Measurements from ENCODE around the gene LAMB1.

LAMB1 gene

DNA sequence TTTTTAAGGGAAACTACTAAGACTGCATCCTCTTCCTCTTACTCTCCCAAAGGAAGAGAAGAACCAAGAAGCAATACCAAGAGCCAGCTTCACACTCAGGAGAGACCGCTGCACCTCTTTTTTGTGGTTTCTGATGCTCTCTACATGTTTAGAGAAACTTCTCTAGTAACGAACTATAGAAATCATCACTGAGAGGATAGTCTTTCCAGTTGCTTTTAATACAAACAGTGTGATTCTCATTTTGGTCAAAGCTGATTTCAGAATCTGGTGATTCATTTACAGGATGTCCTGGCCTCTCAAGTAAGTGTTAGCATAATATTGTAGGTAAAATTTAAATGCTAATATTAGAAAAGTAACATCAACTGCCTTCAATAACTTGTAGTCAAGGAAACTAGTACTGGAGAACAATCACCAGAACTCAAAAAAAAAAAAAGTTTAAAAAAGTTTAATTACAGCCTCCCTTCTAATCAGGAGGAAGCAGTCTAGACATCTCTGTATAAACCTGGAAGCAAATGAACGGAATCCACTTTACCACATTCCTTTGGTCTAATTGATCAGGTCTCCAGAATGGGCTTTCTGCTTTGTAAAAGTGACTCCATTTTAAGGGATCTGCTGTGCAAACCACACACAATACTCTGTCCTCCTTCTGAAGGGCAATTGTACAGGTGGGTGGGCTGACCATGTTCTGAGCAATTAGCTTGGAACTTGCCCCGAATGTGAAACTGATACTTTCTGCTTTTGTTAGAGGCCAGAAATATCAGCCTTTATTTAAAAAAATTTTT, 3.0 kb downstream of the LAMB1 start:
- Histone ChIP-seq H3K4me1 (ENCODE audit: control insufficient read depth in 2 of 2, insufficient read depth in 2 of 2, low read length in 2 of 2) (peaks cover 24 to 52% of the 10 kb centered on the region in 2 donors), H3K36me3 (ENCODE audit: control insufficient read depth in 2 of 2, insufficient read depth in 2 of 2, low read length in 2 of 2) (peaks cover 0 to 2% of the 10 kb centered on the region in 2 donors), H3K9me3 (ENCODE audit: control insufficient read depth in 2 of 2, low read length in 2 of 2) (no peaks in the 10 kb centered on the region), H3K4me3 (ENCODE audit: low read length in 2 of 2) (peak overlapping the region; percentile 36 to 82), H3K9ac (ENCODE audit: low read depth in 1 of 2, low read length in 2 of 2) (no peak overlapping the region), H3K27ac (ENCODE audit: low read depth in 2 of 2, low read length in 2 of 2) (peak overlapping the region in 1 of 2 donors; percentile 72), H3K27me3 (ENCODE audit: control insufficient read depth in 2 of 2, insufficient read depth in 2 of 2, low read length in 2 of 2) (no peaks in the 10 kb centered on the region)

DNA sequence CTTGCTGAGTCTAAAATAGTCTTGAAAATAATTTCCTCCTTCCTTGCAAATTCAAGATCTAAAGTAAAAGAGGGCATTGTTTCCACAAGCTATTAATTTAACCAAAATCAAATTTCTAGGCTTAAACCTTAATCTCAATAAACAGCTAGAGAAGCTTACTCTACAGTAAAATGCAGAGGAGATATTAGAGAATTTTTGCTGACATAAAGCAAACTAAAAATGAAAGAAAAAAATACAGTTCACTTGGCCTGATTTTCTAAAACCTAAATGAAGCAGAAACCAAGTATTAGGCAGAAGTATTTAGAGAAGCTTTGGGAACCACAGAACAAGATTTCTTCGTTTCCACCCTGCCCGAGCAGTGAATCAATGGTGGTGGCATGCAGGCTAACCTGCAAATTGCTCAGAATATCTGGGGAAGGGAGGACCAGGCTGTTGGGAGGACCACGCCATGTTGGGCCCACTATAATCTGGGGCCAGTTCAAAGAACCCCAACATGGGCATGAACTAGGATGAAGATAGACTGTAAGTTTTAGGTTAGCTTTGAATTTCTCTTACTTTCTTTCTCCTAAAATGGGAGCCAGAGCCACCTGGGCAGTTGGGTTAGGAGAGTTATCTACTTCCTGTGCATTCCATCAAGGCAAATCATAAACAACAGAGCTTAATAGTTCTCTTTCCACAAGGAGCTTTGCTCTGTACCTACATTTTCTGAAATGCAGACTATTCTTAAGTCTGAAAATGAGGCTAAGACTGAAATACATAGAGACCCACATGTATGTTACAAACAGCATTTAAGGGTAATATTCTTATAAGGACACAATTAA, 4.1 kb downstream of the LAMB1 start:
- Histone ChIP-seq H3K4me1 (ENCODE audit: control insufficient read depth in 2 of 2, insufficient read depth in 2 of 2, low read length in 2 of 2) (peaks cover 30 to 59% of the 10 kb centered on the region in 2 donors), H3K9ac (ENCODE audit: low read depth in 1 of 2, low read length in 2 of 2) (no peak overlapping the region), H3K27me3 (ENCODE audit: control insufficient read depth in 2 of 2, insufficient read depth in 2 of 2, low read length in 2 of 2) (no peaks in the 10 kb centered on the region), H3K9me3 (ENCODE audit: control insufficient read depth in 2 of 2, low read length in 2 of 2) (no peaks in the 10 kb centered on the region), H3K4me3 (ENCODE audit: low read length in 2 of 2) (no peak overlapping the region), H3K36me3 (ENCODE audit: control insufficient read depth in 2 of 2, insufficient read depth in 2 of 2, low read length in 2 of 2) (peaks cover 0 to 2% of the 10 kb centered on the region in 2 donors), H3K27ac (ENCODE audit: low read depth in 2 of 2, low read length in 2 of 2) (no peak overlapping the region)

DNA sequence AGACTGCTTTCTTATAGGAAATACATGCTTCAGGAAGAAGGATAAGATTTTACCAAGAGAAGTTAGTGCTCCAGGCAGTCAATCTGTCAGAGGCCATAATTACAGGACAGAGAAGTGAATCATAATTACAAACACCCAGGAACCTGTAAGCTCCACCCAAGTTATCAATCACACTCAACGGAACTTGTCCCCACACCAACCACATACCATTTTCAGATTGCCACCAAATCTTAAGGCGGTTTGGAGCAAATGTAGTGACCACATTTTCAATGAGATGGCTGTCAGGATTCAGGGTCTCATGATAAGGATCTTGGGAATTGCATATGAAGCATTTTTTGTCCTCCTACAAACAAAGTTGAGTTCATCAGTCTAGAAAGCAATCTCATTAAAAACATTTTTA, 4.8 kb downstream of the LAMB1 start:
- H3K27me3 ChIP-seq (ENCODE audit: control insufficient read depth in 2 of 2, insufficient read depth in 2 of 2, low read length in 2 of 2) = no peaks in the 10 kb centered on the region
- H3K9ac ChIP-seq (ENCODE audit: low read depth in 1 of 2, low read length in 2 of 2) = no peak overlapping the region
- no peaks in the 10 kb centered on the region for H3K9me3 ChIP-seq (ENCODE audit: control insufficient read depth in 2 of 2, low read length in 2 of 2)
- H3K4me3 ChIP-seq (ENCODE audit: low read length in 2 of 2) = no peak overlapping the region
- peaks cover 33 to 60% of the 10 kb centered on the region in 2 donors for H3K4me1 ChIP-seq (ENCODE audit: control insufficient read depth in 2 of 2, insufficient read depth in 2 of 2, low read length in 2 of 2)
- no peak overlapping the region for H3K27ac ChIP-seq (ENCODE audit: low read depth in 2 of 2, low read length in 2 of 2)
- peaks cover 0 to 2% of the 10 kb centered on the region in 2 donors for H3K36me3 ChIP-seq (ENCODE audit: control insufficient read depth in 2 of 2, insufficient read depth in 2 of 2, low read length in 2 of 2)

DNA sequence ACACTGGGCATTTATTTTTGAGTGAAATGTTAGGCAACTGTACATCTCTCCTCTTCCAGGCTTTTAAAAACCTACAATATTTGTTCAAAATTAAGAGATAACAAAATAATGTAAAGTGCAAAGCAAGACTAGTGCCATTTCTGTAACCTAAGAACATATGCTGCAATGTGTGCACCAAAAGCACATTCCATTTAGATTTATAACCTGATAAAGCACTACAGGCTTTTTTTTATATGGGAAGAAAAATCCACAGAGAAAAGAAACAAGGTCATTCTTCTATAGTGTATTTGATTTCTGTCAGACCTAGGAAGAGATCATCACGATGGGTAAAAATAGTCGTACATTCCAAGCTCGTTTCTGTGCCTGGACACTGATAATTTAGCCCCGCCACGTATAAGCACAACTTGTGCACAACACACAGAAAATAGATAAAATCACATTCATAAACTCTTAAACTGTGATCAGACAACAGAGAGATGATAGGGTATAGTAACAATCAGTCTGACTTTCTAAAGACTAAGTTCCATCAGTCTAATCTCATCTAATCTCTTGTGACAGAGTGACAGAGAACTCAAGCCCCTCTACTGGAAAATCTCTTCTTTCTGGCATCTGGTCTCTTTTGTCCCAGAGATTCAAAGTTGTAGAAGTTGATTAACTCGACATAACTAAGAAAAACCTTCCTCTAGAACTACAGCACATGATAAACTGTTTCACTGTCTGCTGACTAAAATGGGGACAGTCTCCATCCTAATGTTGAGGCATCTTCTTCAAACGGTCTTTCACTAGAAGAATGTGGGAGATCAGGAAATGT, 6.7 kb downstream of the LAMB1 start:
- Histone ChIP-seq H3K9me3 (ENCODE audit: control insufficient read depth in 2 of 2, low read length in 2 of 2) (no peaks in the 10 kb centered on the region), H3K27me3 (ENCODE audit: control insufficient read depth in 2 of 2, insufficient read depth in 2 of 2, low read length in 2 of 2) (no peaks in the 10 kb centered on the region), H3K36me3 (ENCODE audit: control insufficient read depth in 2 of 2, insufficient read depth in 2 of 2, low read length in 2 of 2) (peaks cover 0 to 2% of the 10 kb centered on the region in 2 donors), H3K9ac (ENCODE audit: low read depth in 1 of 2, low read length in 2 of 2) (no peak overlapping the region), H3K4me1 (ENCODE audit: control insufficient read depth in 2 of 2, insufficient read depth in 2 of 2, low read length in 2 of 2) (peaks cover 28 to 57% of the 10 kb centered on the region in 2 donors), H3K4me3 (ENCODE audit: low read length in 2 of 2) (no peak overlapping the region), H3K27ac (ENCODE audit: low read depth in 2 of 2, low read length in 2 of 2) (peak overlapping the region; percentile 16 to 27)

DNA sequence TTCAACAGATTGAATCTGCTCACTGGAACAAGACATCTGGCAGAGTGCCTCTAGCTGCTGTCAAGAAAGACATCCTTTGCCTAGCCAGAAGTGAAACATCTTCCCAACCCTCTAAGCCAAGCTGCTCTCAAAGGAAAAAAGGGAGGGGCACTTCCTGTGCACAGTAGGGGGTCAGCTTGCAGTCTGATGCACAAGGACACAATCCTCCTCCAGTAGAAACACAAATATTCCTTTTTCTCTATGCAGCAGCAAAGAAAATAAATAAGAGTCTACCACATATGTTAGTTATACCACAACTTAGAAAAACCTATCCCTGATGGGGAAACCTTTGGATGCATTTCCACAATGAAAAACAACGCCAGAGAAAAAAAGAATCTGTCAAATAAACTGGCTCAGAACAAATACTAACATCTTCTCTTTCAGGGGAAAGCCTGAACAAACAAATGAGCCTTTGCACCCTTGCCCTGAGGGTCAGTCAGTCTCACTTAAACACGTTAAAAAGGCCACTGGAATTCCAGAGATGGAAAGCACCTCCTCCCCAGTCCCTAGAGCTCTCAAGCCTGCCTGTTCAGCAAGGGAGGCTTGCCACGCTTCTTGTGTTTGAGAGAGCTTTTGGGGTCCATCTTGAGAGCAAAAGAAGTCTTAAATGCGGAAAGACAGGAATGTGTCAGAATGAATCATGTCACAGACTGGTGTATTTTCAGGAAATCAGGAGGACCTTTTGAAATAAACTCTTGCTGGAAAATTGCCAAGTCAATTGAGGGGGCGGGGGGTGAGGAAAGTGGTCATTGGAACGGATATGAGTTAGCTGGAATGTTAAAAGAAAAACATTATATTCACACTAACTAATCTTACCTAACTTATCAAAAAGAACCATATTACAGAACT, 7.5 kb downstream of the LAMB1 start:
- peak overlapping the region in 1 of 2 donors; percentile 7 for H3K4me3 ChIP-seq (ENCODE audit: low read length in 2 of 2)
- H3K9ac ChIP-seq (ENCODE audit: low read depth in 1 of 2, low read length in 2 of 2) = no peak overlapping the region
- no peaks in the 10 kb centered on the region for H3K9me3 ChIP-seq (ENCODE audit: control insufficient read depth in 2 of 2, low read length in 2 of 2)
- peaks cover 0 to 2% of the 10 kb centered on the region in 2 donors for H3K36me3 ChIP-seq (ENCODE audit: control insufficient read depth in 2 of 2, insufficient read depth in 2 of 2, low read length in 2 of 2)
- peak overlapping the region; percentile 16 to 52 for H3K27ac ChIP-seq (ENCODE audit: low read depth in 2 of 2, low read length in 2 of 2)
- no peaks in the 10 kb centered on the region for H3K27me3 ChIP-seq (ENCODE audit: control insufficient read depth in 2 of 2, insufficient read depth in 2 of 2, low read length in 2 of 2)
- H3K4me1 ChIP-seq (ENCODE audit: control insufficient read depth in 2 of 2, insufficient read depth in 2 of 2, low read length in 2 of 2) = peaks cover 28 to 52% of the 10 kb centered on the region in 2 donors

DNA sequence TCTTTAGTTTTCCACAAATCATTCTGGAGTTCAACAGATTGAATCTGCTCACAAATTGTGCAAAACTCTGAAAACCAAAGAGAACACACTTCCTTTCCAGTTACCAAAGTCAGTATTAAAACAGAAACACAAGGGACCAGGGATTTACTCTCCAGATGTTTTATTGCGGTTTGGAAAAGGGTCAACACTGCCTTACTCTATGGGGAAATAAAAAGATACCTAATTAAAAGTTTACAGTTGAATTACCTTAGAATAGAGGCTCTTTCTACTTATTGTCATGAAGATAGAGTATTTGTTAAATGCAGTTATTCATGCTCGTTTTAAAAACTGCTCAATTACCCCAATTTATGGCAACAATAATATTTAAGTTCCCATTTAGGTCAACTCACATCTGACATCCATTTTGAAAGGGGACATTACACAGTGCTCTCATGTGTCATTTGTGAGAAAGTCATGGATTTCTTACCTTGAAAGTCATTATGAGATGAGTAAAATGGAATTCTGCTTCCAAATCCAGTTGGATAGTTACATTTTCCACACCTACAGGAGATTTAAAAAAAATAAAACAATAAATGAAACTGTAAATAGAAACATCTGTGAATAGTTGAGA, 8.4 kb downstream of the LAMB1 start:
- H3K4me1 ChIP-seq (ENCODE audit: control insufficient read depth in 2 of 2, insufficient read depth in 2 of 2, low read length in 2 of 2) = peaks cover 25 to 49% of the 10 kb centered on the region in 2 donors
- H3K9ac ChIP-seq (ENCODE audit: low read depth in 1 of 2, low read length in 2 of 2) = no peak overlapping the region
- no peaks in the 10 kb centered on the region for H3K36me3 ChIP-seq (ENCODE audit: control insufficient read depth in 2 of 2, insufficient read depth in 2 of 2, low read length in 2 of 2)
- no peak overlapping the region for H3K4me3 ChIP-seq (ENCODE audit: low read length in 2 of 2)
- H3K27me3 ChIP-seq (ENCODE audit: control insufficient read depth in 2 of 2, insufficient read depth in 2 of 2, low read length in 2 of 2) = no peaks in the 10 kb centered on the region
- peak overlapping the region; percentile 52 to 56 for H3K27ac ChIP-seq (ENCODE audit: low read depth in 2 of 2, low read length in 2 of 2)
- H3K9me3 ChIP-seq (ENCODE audit: control insufficient read depth in 2 of 2, low read length in 2 of 2) = no peaks in the 10 kb centered on the region

DNA sequence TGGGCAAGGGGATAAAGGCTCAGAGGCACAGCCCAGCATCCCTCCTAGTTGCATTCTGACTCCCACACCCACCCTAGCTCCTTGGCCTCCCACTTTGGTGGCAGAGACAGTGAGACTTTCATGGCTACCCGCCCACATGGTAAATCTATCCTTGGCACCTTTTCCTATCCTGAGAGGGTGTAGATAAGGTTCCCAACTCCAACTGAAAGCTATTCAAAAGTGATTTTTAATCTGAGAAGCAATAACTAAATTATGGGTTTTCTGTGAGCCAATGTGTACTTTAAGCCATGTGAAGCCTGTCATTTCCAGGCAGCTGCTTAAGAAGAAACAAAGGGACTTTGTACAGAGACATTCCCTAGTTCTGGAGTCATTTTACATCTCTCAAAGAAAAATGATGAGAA, 9.1 kb downstream of the LAMB1 start:
- H3K4me1 ChIP-seq (ENCODE audit: control insufficient read depth in 2 of 2, insufficient read depth in 2 of 2, low read length in 2 of 2) = peaks cover 22 to 48% of the 10 kb centered on the region in 2 donors
- H3K27me3 ChIP-seq (ENCODE audit: control insufficient read depth in 2 of 2, insufficient read depth in 2 of 2, low read length in 2 of 2) = no peaks in the 10 kb centered on the region
- no peaks in the 10 kb centered on the region for H3K9me3 ChIP-seq (ENCODE audit: control insufficient read depth in 2 of 2, low read length in 2 of 2)
- H3K4me3 ChIP-seq (ENCODE audit: low read length in 2 of 2) = no peak overlapping the region
- H3K9ac ChIP-seq (ENCODE audit: low read depth in 1 of 2, low read length in 2 of 2) = no peak overlapping the region
- peak overlapping the region; percentile 52 to 56 for H3K27ac ChIP-seq (ENCODE audit: low read depth in 2 of 2, low read length in 2 of 2)
- no peaks in the 10 kb centered on the region for H3K36me3 ChIP-seq (ENCODE audit: control insufficient read depth in 2 of 2, insufficient read depth in 2 of 2, low read length in 2 of 2)

DNA sequence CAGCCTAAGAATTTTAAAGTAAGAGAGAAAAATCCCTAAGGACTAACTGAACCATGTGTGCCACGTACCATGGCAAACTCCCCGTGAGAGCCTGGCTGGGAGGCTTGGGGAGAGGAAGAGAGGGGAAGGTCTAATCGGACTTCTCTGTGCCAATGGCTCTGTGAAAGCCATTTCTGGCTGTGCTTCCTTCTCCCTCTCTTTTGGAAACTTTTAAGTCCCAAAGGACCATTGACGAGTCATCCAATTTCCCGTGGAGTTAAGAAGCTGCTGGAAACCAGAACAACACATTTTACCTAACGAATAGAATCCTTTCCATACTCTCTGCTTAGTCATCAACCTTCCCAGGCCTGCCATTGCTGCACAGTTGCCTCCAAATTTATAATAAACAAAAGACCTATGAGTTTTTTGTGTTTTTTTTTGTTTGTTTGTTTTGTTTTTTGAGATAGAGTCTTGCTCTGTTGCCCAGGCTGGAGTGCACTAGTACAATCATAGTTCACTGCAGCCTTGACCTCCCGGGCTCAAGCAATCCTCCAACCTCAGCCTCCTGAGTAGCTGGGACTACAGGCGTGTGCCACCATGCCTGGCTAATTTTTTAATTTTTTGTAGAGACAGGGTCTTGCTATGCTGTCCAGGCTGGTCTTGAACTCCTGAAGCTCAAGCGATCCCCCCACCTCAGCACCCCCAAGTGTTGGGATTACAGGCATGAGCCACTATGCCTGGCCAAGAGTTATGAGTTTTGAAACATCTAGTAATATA, 13.2 kb downstream of the LAMB1 start:
- Histone ChIP-seq H3K4me3 (ENCODE audit: low read length in 2 of 2) (no peak overlapping the region), H3K4me1 (ENCODE audit: control insufficient read depth in 2 of 2, insufficient read depth in 2 of 2, low read length in 2 of 2) (peaks cover 12 to 20% of the 10 kb centered on the region in 2 donors), H3K27me3 (ENCODE audit: control insufficient read depth in 2 of 2, insufficient read depth in 2 of 2, low read length in 2 of 2) (no peaks in the 10 kb centered on the region), H3K9ac (ENCODE audit: low read depth in 1 of 2, low read length in 2 of 2) (no peak overlapping the region), H3K36me3 (ENCODE audit: control insufficient read depth in 2 of 2, insufficient read depth in 2 of 2, low read length in 2 of 2) (peaks cover 3 to 18% of the 10 kb centered on the region in 2 donors), H3K27ac (ENCODE audit: low read depth in 2 of 2, low read length in 2 of 2) (no peak overlapping the region), H3K9me3 (ENCODE audit: control insufficient read depth in 2 of 2, low read length in 2 of 2) (no peaks in the 10 kb centered on the region)
